GM19099 (cell line): ENCODE measurements around the gene NENF.

Experiments
- POLR2A ChIP-seq: IDR thresholded peaks from 3 replicates; pipeline ENCODE4 v1.6.1; 2011; ENCODE audit warnings: low read depth; ENCODE audit not compliant: insufficient read length; ENCODE audit errors: extremely low read depth

The NENF gene

DNA sequence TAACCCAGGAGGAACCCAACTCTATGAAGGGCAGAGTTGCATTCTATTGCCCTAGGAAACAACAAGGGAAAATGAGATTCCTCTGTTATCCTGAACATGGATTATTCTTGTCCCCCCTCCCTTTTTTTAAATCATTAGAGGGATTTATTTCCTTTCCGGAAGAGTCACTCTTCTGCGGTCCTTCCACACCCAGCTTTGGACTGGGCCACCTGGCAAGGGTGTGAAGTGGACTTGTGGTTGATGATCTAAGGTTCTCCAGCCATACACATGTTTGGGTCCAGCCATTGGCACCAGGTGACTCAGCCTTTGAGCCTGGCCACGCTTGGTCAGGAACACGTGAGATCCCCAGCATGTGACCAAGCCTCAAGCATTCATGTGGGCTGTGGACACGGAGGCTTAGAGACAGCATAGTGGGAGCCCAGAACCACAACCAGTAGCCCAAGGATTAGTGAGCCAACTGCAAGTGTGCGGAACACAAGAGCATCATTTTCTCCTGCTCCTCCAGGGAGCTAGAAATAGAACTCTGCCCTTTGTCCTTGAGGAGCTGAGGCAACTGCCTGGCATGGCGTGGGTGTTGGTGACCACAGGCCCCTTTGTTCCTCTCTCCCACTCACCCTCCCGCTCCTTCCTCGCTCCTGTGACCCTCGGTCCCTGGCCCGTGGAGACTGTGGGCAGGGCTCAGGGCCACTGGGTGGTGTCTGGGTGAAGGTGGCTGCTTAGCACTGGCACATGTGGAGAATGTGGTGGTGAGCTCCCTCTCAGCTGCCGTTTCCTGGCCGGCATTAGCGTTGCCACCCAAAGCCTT lies 50.1 kb downstream of the NENF start:
- no peak for TF ChIP-seq POLR2A

DNA sequence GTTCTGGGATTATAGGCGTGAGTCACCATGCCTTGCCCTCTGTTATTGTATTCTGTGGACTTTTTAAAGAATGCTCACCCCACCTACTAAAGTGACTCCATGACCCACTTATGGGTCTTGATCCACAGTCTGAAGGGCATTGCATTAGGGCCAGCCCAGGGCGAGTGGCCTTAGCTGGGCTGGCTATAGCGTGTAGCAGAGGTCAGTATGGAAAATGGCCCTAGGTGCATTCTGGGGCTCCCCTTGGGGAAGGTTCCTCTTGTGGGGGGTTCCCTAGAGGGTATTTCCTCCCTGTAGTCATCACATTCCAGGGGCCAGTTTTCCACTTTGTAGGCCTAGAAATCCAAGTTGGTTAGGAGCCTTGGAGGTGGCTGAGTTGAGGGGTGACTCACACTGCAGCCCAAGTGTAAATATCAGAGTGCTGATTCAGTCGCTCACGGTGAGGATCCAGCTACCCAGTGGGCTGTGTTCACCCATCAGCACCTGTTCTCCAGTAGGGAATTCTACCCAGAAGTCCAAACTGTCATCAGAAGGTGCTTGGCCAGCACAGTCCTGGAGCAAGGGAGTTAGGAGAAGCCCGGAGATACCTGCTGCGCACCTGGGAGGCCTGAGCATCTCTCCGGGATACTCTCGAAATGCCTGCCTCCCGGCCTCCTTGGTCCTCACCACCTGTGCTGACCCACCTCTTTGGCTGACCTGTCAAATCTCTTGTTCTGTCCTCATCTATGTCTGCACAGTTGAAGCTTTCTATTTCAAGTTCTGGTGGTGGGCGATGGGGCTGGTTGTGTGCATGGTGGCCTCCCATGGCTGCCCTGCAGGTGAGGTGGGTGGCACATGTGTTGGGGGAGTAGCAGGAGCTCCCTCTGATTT lies 52.2 kb downstream of the NENF start:
- no peak for TF ChIP-seq POLR2A

DNA sequence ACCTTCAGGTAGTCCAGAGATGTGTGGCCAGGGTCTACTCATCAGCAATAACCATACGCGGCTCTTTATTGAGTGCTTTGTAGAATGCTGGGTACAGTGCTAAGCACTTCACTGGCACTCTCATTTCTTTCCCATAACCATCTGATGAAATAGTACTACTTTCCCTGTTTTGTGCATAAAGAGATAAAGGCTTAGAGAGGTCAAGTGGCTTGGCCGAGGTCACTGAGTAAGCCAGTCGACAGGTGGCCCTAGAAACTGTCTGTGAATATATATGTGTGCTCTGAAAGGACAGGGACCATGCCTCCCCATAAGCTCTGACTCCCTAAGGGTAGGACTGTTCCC lies 52.8 kb downstream of the NENF start:
- no peak for TF ChIP-seq POLR2A

DNA sequence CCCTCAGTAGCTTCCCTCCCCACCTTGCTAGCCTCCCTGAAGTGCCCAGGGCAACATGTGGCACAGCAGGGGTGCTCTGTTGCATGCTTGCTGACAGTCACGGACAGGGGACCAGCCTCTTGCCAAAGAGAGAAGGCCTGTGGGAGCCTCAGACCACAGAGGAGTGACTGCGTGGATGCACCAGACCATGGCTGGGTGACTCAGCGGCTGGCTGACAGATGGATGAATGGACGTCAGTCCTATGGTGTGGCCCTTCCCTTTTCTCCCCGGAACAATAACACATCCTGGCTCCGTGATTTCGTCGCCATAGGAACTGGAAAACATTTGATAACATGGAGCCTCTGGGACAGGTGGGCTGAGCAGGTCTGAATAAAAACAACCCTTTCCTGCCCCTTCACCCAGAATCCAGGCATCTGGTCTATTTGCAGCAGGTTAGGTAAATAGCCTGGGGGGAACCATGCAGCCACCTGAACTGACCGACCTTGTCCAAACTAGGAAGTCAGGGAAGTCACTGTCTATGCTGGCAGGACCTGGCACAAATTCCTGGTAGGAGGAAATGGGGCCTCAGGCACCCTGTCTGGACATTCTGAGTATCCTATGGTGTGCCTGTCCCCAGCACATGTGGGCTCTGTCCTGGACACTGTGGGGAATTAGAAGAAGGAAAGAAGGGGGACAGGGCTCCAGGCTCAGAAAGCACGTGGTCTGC lies 53.3 kb downstream of the NENF start:
- TF ChIP-seq POLR2A = no peak

DNA sequence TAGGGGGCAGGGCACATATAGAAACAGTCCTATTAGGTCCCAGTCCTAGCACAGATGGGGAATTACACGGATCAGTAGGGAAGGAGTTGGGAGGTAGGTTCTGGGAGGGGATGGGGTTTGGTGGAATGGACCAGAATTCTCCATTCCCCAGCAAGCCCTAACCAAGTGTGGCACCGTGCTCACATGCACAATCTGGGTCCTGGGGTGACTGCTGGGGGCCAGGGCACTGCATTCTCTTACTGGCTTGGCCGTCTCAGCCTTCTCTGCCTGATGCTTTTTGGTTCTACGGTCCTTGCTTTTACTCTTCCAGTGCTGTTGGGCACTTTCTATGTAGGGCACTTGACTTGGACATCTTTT lies 53.9 kb downstream of the NENF start:
- TF ChIP-seq POLR2A = no peak

DNA sequence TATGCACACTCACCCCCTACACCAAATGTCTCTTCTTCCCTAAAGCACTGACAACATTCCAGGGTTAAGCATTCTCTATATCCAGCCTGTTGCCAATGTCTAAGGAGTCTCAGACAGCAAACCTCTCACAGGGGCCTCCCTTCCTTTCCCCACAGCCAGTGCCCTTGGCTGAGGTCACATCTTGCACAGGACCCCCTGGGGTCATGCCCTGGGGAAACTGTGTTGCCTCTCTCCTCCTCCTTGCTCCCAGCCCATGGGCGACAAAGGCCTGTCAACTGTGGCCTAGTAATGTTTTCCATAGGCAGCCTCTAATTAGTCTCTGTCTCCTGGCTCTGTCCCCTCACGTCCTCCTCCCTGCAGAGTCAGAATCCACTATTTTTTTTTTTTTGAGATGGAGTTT lies 54.6 kb downstream of the NENF start:
- TF ChIP-seq POLR2A = no peak

DNA sequence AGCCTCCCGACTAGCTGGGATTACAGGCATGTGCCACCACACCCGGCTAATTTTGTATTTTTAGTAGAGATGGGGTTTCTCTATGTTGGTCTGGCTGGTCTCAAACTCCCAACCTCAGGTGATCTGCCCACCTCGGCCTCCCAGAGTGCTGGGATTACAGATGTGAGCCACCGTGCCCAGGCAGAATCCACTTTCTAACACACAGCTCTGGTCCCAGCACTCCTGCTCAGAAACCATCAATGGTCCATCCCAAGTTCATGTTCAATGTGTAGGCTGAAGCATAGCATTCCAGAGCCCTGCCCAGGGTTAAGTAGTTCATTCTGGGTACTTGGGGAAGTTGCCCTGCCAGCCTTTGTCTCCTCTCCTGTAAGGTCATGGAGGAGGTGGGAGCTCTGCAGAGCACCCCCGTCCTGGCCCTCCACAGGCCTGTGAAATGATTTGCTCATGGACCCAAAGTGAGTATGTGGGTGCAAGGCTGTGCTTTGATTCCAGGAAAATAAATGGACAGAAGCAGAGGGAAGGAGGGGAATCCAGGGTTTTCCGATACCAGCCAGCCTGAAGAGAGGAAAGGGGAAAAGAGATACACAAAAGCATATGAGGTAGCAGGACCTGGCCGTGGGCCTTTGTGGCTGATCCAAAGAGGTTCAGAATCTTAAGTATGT lies 55.2 kb downstream of the NENF start:
- TF ChIP-seq POLR2A = no peak

DNA sequence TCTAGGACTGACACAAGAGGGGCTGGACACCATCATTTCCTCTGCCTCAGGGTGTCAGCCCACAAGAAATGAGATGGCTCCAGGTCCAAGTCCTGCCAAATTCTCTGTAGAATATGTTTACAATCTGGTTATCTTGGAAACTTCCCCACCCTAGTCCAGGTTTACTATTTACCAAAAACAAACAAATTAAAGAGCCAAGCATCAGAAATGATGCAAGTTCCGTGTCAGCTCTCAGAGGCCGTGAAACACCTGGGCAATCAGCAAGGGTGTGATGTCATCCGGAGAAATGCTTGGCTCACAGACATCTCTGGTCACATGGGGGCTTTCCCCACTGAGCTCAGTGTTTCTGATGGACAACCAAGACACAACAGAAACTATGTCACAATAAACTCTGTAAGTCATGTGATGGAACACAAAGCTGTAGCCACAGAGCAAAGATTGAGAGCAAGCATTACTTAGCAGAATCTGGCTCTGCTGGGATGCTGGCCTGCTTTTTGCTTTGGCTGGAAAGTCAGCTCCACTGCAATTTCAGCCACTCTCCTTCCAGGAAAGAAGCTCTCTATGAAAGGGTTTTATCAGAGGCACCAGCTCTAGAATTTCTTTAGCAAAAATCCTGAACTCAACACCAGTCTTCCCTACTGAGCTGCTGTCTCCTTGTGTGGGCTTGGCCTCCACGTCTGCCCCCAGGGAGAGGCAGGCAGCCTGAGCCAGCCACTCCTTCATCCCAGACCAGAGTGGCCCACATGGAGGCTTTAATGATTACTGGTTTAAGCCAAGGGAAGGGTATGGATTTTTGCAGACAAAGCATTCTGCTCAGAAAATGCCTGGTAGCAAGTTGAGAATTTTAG lies 55.9 kb downstream of the NENF start:
- TF ChIP-seq POLR2A = no peak

DNA sequence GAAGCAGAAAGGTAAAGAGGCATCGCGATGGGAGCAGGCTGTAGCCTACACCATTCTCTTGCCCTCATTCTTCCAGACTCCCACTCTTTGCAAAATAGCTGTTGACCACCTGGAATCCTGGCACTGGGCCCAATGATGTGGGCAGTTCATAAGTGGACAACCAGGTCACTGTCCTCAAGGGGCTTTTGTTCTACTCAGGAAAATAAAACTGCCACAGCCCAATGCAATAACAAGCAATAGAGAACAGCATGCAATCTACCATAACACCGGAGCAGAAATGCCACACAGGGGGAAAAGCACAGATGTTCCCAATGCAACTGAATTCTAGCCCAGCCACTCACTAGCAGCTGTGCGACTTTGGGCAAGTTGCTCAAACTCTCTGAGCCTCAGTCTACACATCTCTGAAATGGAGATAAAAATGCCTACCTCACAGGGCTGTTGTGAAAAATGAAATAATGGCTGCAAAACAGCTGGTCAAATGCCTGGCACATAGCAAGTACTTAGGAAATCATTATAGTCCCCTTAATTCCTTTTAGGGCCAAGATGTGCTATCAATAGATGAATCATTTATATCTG lies 56.7 kb downstream of the NENF start:
- no peak for TF ChIP-seq POLR2A

DNA sequence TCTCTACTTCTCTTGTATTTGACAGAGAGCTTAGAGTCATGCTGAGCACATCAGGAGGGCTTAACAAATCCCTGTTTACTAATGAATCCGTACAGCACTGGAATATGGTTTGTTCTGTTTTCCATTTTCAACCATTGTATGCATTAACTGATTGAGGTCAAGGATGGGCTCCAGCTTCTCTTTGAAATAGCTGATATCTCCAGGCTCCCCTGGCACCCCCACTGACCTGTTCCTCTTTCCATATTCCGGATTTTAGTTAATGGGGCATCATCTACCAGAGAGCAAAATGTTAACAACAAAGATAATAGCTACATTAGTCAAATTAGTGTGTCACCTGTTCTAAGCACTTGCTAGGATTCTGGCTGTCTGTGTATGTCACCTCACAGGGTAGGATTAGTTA lies 57.6 kb downstream of the NENF start:
- TF ChIP-seq POLR2A = no peak

DNA sequence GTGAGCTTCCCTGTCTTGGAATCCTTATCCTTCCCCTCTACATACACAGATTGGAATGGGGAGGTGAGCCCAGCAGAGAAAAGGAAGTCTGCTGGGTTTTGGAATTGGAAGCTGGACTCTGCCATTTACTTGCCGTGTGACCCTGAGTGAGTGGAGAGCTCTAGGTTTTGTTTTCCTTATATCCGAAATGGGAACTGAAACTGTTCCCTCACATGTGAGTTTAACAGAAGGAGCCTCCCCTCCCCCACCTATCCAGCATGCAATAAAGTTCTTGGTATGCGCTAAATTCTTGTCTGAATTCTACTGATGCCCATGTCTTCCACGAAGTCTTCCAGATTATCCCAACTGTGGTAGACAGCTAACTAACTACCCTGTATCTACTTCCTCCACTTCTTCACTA lies 58.7 kb downstream of the NENF start:
- TF ChIP-seq POLR2A = no peak
